ENCODE measurements around the gene AMOT.

GRCh38 chrX:112766774-112767173, 73.9 kb downstream of the AMOT start:
- no peak for TF ChIP-seq CTCF (IDR thresholded peaks at IDR 0.05 in 2 of 3, conservative IDR thresholded peaks at IDR 0.05 in 1 of 3; ENCODE audit: control insufficient read depth in 2 of 3, extremely low read depth in 1 of 3, insufficient read depth in 1 of 3, low read depth in 3 of 3, low read length in 3 of 3)
- TF ChIP-seq ZNF274 (IDR thresholded peaks at IDR 0.05; ENCODE audit: insufficient read depth, insufficient read length): no peak
- no peak for TF ChIP-seq RB1 (IDR thresholded peaks at IDR 0.05; ENCODE audit: borderline replicate concordance)
- TF ChIP-seq SREBF2 (IDR thresholded peaks at IDR 0.05; ENCODE audit: low read length): no peak
- no peak for TF ChIP-seq ASH2L (IDR thresholded peaks at IDR 0.05; ENCODE audit: borderline replicate concordance, low read depth)
- TF ChIP-seq, protein P1, sequence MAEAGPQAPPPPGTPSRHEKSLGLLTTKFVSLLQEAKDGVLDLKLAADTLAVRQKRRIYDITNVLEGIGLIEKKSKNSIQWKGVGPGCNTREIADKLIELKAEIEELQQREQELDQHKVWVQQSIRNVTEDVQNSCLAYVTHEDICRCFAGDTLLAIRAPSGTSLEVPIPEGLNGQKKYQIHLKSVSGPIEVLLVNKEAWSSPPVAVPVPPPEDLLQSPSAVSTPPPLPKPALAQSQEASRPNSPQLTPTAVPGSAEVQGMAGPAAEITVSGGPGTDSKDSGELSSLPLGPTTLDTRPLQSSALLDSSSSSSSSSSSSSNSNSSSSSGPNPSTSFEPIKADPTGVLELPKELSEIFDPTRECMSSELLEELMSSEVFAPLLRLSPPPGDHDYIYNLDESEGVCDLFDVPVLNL (IDR thresholded peaks at IDR 0.05; ENCODE audit: low read depth, low read length): no peak
- TF ChIP-seq RCOR1 (conservative IDR thresholded peaks at IDR 0.05; ENCODE audit: low read depth, low read length): no peak
- TF ChIP-seq, protein P2, sequence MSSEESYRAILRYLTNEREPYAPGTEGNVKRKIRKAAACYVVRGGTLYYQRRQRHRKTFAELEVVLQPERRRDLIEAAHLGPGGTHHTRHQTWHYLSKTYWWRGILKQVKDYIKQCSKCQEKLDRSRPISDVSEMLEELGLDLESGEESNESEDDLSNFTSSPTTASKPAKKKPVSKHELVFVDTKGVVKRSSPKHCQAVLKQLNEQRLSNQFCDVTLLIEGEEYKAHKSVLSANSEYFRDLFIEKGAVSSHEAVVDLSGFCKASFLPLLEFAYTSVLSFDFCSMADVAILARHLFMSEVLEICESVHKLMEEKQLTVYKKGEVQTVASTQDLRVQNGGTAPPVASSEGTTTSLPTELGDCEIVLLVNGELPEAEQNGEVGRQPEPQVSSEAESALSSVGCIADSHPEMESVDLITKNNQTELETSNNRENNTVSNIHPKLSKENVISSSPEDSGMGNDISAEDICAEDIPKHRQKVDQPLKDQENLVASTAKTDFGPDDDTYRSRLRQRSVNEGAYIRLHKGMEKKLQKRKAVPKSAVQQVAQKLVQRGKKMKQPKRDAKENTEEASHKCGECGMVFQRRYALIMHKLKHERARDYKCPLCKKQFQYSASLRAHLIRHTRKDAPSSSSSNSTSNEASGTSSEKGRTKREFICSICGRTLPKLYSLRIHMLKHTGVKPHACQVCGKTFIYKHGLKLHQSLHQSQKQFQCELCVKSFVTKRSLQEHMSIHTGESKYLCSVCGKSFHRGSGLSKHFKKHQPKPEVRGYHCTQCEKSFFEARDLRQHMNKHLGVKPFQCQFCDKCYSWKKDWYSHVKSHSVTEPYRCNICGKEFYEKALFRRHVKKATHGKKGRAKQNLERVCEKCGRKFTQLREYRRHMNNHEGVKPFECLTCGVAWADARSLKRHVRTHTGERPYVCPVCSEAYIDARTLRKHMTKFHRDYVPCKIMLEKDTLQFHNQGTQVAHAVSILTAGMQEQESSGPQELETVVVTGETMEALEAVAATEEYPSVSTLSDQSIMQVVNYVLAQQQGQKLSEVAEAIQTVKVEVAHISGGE (CRISPR knock-in tag; IDR thresholded peaks at IDR 0.05): no peak
